GM08714 (cell line): Measurements from ENCODE around the gene PRODH.
"Not testable (repeated sequence)": the region's sequence is repeated elsewhere in the genome, so short reads cannot be mapped to it uniquely, and the experiment has no call there.

Source experiments
- H3K4me3 ChIP-seq: fragments of 200-500 bp; sonication (Bioruptor generic); 2 replicates; pipeline ENCODE4 v1.5.1; 2014; ENCODE audit warnings: mild to moderate bottlenecking, low read length, inconsistent platforms
- ZNF274 ChIP-seq: IDR thresholded peaks from 2 replicates; pipeline ENCODE4 v1.6.1; 2012; ENCODE audit warnings: mild to moderate bottlenecking, low read depth, low read length

PRODH gene

DNA sequence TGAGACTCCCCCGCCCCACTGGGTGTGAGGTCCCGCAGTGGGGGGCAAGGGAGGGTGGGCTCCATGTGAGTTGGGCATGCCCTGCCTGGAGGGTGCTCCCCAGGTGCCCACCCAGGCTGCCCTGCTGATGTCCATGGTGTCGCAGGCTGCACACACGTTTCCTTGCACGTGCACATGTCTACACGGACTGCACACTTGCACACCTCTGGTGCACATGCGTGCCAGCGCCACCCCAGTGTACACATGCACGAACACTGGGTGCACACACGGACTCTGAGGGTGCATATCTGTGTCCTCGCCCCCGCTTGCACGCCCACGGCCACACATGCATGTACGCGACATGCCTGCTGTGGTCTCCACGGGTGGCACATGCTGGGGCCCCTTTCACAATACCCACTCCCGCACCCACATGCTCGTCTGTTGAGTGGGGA, 35.2 kb upstream of the PRODH start:
- H3K4me3 ChIP-seq, result no peak overlapping the region
- no peak for TF ChIP-seq ZNF274

DNA sequence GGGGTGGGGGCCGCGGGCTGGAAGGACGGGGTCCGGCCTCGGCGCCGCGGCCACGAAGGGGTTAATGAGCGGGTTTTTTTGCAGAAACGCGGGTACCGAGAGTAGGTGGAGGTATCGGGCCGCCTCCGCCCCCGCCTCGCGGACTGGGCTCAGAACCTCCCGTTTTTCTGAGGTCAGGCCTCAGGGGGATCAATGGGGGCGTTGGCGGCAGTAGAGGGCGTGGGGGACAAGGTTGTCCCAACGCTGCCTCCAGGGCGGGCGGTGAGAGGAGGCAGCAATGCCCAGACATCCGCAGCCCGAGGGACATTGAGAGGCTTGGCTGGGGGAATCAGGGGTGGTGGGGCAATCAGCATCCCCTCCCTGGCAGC, 34.8 kb upstream of the PRODH start:
- H3K4me3 ChIP-seq, result no peak overlapping the region; the same call in 1 of the 2 replicates
- TF ChIP-seq ZNF274, result no peak

- H3K4me3 ChIP-seq, result peak overlapping the region; percentile 10; the same call in 1 of the 2 replicates
- no peak for TF ChIP-seq ZNF274
Measured at GRCh38 chr22:18970176-18970947, 34.3 kb upstream of the PRODH start.

DNA sequence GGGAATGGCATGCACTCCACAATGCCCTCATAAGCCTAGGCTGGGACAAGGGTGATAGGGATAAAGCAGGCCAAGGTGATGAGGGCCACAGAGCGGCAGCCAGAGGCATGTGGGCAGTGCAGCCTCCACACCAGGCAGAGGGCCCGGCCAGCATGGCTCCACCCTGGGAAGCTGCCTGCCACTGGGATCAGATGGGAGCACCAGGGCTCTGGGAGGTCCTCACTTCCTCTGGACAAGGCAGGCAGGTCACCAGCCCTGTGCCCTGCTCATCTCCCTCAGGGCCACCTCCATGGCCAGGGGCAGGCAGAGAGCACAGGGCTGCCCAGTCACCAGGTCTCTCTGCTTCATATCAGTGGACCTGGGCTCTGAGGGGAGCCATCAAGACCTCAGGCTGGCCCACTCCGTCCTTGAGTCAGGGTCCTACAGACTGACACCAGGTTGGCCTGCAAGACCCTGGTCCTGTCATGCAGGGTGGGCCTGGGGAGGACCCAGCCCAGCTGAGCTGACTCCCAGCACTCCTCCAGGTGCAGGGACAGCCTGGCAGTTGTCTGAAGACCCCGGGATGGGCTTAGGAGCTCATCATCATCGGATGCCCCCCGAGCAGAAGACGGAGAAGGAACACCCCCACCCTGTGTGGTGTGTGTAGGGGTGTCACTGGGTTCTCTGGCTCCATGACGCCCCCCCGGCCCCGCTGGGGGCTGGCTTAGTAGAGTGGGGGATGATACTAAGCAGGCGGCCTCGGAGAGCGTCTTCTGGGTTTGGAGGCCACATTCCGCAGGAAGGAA, 33.3 kb upstream of the PRODH start:
- H3K4me3 ChIP-seq, result not testable (repeated sequence)

- no peak for TF ChIP-seq ZNF274
- H3K4me3 ChIP-seq, result no peak overlapping the region
Measured at GRCh38 chr22:18968011-18968749, 32.1 kb upstream of the PRODH start.

GRCh38 chr22:18967391-18968010, 31.4 kb upstream of the PRODH start:
- not testable (repeated sequence) for H3K4me3 ChIP-seq

GRCh38 chr22:18966748-18967147, 30.7 kb upstream of the PRODH start:
- no peak overlapping the region for H3K4me3 ChIP-seq

DNA sequence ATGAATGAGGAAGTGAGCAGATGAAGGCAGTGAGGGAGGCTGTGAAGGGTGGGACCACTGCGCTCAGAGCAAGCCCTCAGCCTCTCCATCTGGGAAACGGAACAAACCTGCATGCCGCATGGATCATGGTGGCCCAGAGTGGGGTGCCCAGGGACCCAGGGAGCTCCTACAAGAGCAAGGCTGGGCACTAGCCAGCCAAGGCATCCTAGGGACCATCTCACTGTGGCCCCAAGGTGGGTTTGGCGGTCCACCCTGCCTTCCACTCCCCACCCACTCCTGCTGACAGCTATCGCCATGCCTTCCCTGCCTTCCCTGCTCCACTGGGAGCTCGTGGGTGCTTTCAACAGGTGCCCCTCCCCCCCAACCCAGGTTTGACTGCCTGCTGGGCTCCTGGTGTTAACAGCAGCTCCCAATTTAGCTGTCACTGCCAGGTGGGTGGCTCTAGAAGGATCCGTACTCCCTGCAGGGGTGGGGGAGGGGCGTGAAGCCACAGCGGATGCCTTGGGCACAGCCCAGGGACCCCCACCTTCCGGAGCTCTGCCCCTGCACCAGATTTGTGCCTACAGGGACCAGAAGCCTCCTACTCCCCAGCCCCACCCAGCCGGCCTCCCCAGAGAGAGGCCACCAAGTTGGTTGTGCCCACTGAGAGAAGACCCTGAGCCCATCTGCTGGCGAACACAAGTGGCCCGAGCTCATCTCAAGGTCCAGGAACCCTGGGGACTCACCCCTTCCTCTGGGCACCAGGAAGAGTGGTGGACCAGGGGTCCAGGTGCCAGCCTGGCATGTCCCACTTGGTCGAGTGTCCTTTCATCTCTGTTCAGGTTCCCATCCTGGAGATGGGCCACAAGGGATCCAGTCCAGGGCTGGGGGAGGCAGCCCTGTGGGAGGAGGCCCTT, 29.7 kb upstream of the PRODH start:
- TF ChIP-seq ZNF274, result no peak
- H3K4me3 ChIP-seq, result no peak overlapping the region

More at GRCh38 chr22:18966748-18967147, 30.7 kb upstream of the PRODH start:
- TF ChIP-seq ZNF274, result no peak

DNA sequence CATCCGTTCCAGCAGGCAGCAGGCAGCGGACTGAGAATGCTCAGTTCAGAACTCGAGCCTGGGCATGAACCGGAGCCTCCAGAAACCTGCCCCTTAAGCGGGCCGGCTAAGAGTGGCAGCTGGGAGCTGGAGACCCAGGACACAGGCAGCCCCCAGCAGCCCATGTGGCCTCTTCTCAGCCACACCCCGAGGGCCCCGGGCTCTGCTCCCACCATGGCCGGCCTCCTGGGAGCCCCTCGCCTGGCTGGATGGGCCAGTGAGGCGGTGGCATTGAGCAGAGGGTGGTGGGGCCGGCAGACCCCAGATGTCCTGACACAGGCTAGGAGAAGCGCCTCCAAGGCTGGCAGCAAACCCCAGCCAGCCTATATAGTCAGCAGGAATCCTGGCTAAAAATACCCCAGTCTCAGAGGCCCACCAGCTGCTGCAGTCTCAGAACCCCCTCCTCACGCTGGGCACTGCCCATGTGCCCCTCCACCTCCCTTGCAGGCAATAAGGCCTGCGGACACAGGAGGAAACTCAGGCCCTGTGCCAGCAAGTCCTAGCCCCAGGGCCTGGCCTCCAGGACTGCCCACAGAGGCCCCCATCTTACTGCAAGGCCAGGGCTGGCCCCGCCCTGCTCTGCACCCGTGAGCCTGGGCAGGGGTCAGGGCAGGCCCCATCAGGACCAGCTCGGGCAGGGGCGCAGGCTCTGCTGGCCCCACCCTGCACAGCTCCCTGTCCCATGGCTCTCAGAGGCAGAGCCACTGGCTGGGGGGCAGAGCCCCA, 28.6 kb upstream of the PRODH start:
- not testable (repeated sequence) for H3K4me3 ChIP-seq

GRCh38 chr22:18964051-18964450, 28.0 kb upstream of the PRODH start:
- not testable (repeated sequence) for H3K4me3 ChIP-seq

GRCh38 chr22:18962308-18962635, 26.2 kb upstream of the PRODH start:
- H3K4me3 ChIP-seq, result no peak overlapping the region
- no peak for TF ChIP-seq ZNF274

GRCh38 chr22:18961632-18962307, 25.7 kb upstream of the PRODH start:
- not testable (repeated sequence) for H3K4me3 ChIP-seq

- not testable (repeated sequence) for H3K4me3 ChIP-seq
Measured at GRCh38 chr22:18961201-18961600, 25.1 kb upstream of the PRODH start.

GRCh38 chr22:18960166-18960820, 24.2 kb upstream of the PRODH start:
- not testable (repeated sequence) for H3K4me3 ChIP-seq

- H3K4me3 ChIP-seq, result not testable (repeated sequence)
Measured at GRCh38 chr22:18959741-18960140, 23.6 kb upstream of the PRODH start.

DNA sequence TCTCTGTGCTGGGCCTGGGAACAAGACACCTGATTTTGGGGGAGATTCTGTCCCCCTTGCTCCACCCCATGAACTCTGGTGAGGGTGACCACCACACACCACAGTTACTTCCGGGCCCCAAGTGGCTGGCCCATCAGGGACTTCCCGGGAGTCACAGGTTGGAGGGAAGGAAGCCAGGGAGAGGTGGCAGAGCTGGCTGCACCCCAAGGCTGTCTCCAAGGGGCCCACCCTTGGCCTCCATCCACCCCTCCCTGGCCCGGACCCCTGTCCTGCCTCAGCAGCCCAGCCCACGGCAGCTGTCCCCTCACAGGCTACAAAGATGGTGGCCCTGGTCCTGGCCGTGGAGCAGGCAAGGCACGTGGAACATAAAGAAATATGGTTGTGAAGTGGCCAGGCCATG, 23.2 kb upstream of the PRODH start:
- not testable (repeated sequence) for H3K4me3 ChIP-seq

DNA sequence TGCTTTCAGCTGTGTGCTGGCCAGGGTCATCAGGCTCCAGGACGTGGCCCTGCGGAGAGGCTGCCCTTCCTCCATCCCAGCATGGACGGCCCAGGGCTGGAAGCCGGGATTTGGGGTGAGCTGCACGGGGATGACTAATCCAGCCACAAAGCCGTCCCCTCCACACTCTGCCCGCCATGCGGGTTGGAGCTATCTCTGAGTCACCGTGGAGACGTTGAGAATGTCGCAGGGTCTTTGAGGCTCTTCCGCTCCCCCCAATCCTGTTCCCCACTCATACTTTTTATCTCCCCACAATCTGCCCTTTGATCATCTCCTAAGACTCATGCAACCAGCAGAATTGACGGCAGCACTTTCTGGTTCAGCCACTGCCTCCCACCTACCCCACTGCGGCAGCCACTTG, 22.6 kb upstream of the PRODH start:
- H3K4me3 ChIP-seq, result not testable (repeated sequence)

DNA sequence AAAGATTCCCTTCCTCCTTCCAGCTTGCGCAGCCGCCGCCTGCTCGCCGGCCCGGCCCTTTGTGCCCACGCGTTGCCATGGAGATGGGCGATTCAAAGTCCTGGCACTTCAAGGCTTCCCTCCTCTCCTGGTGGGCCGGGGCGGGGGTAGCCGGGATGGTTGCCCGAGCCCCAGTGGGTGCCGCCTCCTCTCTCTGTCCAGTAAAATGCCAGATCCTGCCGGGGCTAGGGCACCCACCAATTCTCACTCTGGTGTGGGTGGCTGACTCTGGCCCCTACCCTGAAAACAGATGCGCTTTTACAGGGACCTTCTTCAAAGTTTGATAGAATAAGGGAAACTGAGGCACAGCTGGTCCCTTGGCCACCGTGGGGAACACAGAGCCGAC, 22.2 kb upstream of the PRODH start:
- H3K4me3 ChIP-seq, result not testable (repeated sequence)
